A549 (cell line): Measurements from ENCODE around the gene MAML2. TPM values are rescaled to one million over a fixed set of nuclear protein-coding genes. Genes with fewer than 3 reads are reported as not detected.

Experiments
- ATAC-seq, 2 experiments: fragments of 200-7000 bp in 1 of 2; fragments of >200 bp in 1 of 2; cut with Nextera tagmentation in 1 of 2; cut with Tn5 transposase in 1 of 2; 3 replicates each; pipeline versions ENCODE4 v1.8.0 to v1.9.1; 2018 to 2020; ENCODE audit warnings: mild to moderate bottlenecking in 1 of 2, moderate library complexity in 1 of 2
- CTCF ChIA-PET: fragments of 300-600 bp; sonication (Branson Sonifier 250); formaldehyde crosslinking; extraction: SDS; loops from one replicate; lab custom pipeline; 2021; ENCODE audit warnings: antibody characterized with exemption, inconsistent platforms; lab: Yijun Ruan, JAX
- POLR2A ChIA-PET: fragments of 350-600 bp; formaldehyde crosslinking; extraction: SDS; loops from one replicate; lab custom pipeline; 2021; ENCODE audit warnings: antibody characterized with exemption, inconsistent platforms; lab: Yijun Ruan, JAX
- DNase-seq, 2 experiments: peaks; one replicate each; pipeline versions ENCODE4 v3.0.0 to v3.0.0-alpha.2; 2011 to 2016; ENCODE audit warnings: low read depth in 1 of 2, low spot score in 1 of 2
- FAIRE-seq: peaks from 2 replicates; lab custom pipeline; 2011; peaks lifted over from hg19 to GRCh38; lab: Jason Lieb, UNC
- H3K27ac ChIP-seq, 2 experiments: fragments of >200 bp; sonication (Bioruptor Twin); formaldehyde crosslinking; 3 replicates each; pipeline ENCODE4 v1.5.1; 2016 to 2017
- H3K4me1 ChIP-seq: fragments of >200 bp; sonication (Bioruptor Twin); formaldehyde crosslinking; 3 replicates; pipeline ENCODE4 v1.6.1; 2016
- H3K4me2 ChIP-seq: fragments of >200 bp; sonication (Bioruptor Twin); formaldehyde crosslinking; 3 replicates; pipeline ENCODE4 v1.6.1; 2016
- H3K4me3 ChIP-seq: fragments of >200 bp; sonication (Bioruptor Twin); formaldehyde crosslinking; 3 replicates; pipeline ENCODE4 v1.5.1; 2016
- H3K9me3 ChIP-seq: fragments of >200 bp; sonication (Bioruptor Twin); formaldehyde crosslinking; 3 replicates; pipeline ENCODE4 v1.6.1; 2016
- BHLHE40 ChIP-seq: IDR thresholded peaks from 2 replicates; pipeline ENCODE4 v1.6.1; 2012; ENCODE audit warnings: low read depth, low read length, inconsistent platforms
- CBX8 ChIP-seq: fragments of 200-600 bp; sonication (generic); IDR thresholded peaks from 2 replicates; pipeline ENCODE4 v1.6.1; 2016
- CEBPB ChIP-seq, 2 experiments: fragments of >200 bp in 1 of 2; sonication (Bioruptor Twin) in 1 of 2; formaldehyde crosslinking in 1 of 2; IDR thresholded peaks; 2 replicates each; pipeline ENCODE4 v1.6.1; 2012 to 2016
- CHD4 ChIP-seq: fragments of 200-600 bp; sonication (generic); IDR thresholded peaks from 2 replicates; pipeline ENCODE4 v1.6.1; 2016; ENCODE audit warnings: antibody characterized with exemption, mild to moderate bottlenecking, borderline replicate concordance
- CTCF ChIP-seq: fragments of >200 bp; sonication (Bioruptor Twin); formaldehyde crosslinking; IDR thresholded peaks from 3 replicates; pipeline ENCODE4 v1.5.1; 2016
- EHMT2 ChIP-seq: fragments of 200-600 bp; sonication (generic); IDR thresholded peaks from 2 replicates; pipeline ENCODE4 v1.6.1; 2016; ENCODE audit warnings: antibody characterized with exemption, low read depth, mild to moderate bottlenecking, moderate library complexity
- ESRRA ChIP-seq: fragments of 150-350 bp; IDR thresholded peaks from 2 replicates; pipeline ENCODE4 v1.6.1; 2014; ENCODE audit warnings: mild to moderate bottlenecking, low read length, borderline replicate concordance
- FOSB ChIP-seq: fragments of 250-450 bp; sonication (Bioruptor Pico); IDR thresholded peaks from 2 replicates; pipeline ENCODE4 v1.5.0; 2020; ENCODE audit warnings: mild to moderate bottlenecking, moderate library complexity
- HMGXB4 ChIP-seq: fragments of 250-450 bp; sonication (Bioruptor Pico); IDR thresholded peaks from 2 replicates; pipeline ENCODE4 v1.5.0; 2021; ENCODE audit warnings: mild to moderate bottlenecking, moderate library complexity, borderline replicate concordance
- JUN ChIP-seq, 2 experiments: fragments of >200 bp; sonication (Bioruptor Twin); formaldehyde crosslinking; IDR thresholded peaks; 2 replicates in 1 of 2; 3 replicates in 1 of 2; pipeline ENCODE4 v1.6.1; 2016 to 2017
- JUNB ChIP-seq: fragments of >200 bp; sonication (Bioruptor Twin); formaldehyde crosslinking; IDR thresholded peaks from 2 replicates; pipeline ENCODE4 v1.6.1; 2016
- NR3C1 ChIP-seq: fragments of >200 bp; sonication (Bioruptor Twin); formaldehyde crosslinking; IDR thresholded peaks from 3 replicates; pipeline ENCODE4 v1.6.1; 2017
- PHF8 ChIP-seq: fragments of 200-600 bp; sonication (generic); IDR thresholded peaks from 2 replicates; pipeline ENCODE4 v1.6.1; 2016; ENCODE audit warnings: low read depth, mild to moderate bottlenecking, antibody characterized with exemption, moderate library complexity, borderline replicate concordance
- POLR2AphosphoS2 ChIP-seq: conservative IDR thresholded peaks from 2 replicates; pipeline ENCODE4 v1.6.1; 2012; ENCODE audit warnings: low read length, improper control_type of control experiment, inconsistent platforms
- SMC3 ChIP-seq: fragments of >200 bp; sonication (Bioruptor Twin); formaldehyde crosslinking; IDR thresholded peaks from 3 replicates; pipeline ENCODE4 v1.6.1; 2018; ENCODE audit warnings: inconsistent platforms
- USF2 ChIP-seq: fragments of 450-650 bp; IDR thresholded peaks from 2 replicates; pipeline ENCODE4 v1.6.1; 2014; ENCODE audit warnings: antibody characterized with exemption
- WGBS: methylation state at CpG from one replicate; pipeline ENCODE4 v1.1.6; 2017; ENCODE audit errors: missing lambda C conversion rate; 5-methylcytosine and 5-hydroxymethylcytosine counted together
- polyA plus RNA-seq, 4 experiments: library from polyadenylated mRNA; depleted of rRNA in 3 of 4; stranded (reverse); fragments of >200 nt; fragmentation: RNase III in 1 of 4; extraction: RNeasy Plus Mini Kit Qiagen cat#74134 plus additional on column Dnase treatment in 1 of 4; gene quantifications; 2 replicates in 3 of 4; 3 replicates in 1 of 4; pipeline ENCODE4 v1.2.3, GENCODE V29; 2011 to 2017
- TF ChIP-seq, protein P1 (sequence below): fragments of >200 bp; sonication (Bioruptor Twin); formaldehyde crosslinking; IDR thresholded peaks from 2 replicates; pipeline ENCODE4 v1.6.1; 2016
- TF ChIP-seq, protein P2 (sequence below): IDR thresholded peaks from 2 replicates; pipeline ENCODE4 v1.6.1; 2012
- TF ChIP-seq, protein P3 (sequence below): fragments of 200-600 bp; sonication (generic); IDR thresholded peaks from 2 replicates; pipeline ENCODE4 v1.6.1; 2016; ENCODE audit warnings: antibody characterized with exemption, mild to moderate bottlenecking, moderate library complexity

Gene MAML2
- polyA plus RNA-seq, 2 of the 4 experiments (the other 2 are of a cell fraction) = 1.5 to 2.5 TPM

DNA sequence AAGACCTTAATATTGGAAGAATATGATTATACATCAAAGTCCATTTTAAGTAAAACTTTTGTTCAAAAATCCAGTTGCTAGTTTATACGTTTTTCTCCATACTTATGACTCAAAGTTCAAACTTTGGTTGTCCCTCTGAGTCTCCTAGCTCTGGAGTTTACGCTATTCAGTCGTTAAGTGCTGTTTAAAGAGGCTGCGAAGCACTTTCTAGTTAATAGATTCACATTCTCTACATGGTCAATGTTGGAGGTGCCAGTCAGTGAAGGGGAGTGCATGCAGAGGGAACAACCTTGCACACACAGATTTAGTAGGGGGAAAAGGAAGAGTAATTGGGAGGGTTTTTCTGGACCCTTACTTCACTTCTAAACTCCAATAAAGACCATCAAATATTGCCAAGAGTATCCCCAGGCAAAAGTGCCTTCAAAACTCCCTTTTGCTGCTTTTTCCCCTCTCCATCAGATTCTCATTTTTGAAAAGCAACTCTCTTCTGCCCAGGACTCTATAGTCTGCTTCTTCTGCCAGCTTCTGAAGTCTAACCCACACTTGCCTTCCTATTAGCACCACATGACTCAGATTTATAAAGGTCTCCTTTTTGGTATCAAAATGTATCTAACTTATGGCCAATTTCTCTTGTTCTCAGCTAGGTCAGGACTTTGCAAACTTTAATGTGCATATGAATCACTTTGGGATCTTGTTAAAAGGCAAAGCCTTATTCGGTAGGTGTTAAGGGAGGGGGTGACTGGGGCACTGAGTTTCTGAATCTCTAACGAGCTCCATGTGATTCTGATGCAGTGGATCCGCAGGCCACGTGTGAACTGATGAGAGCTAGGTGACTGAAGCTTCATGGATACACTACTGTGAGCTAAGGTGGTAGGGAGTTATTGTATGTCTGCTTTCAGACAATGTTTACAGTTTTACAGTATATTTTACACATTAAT lies 322.9 kb downstream of the MAML2 start:
- H3K4me2 ChIP-seq = no peak overlapping the region
- no peak for DNase-seq
- POLR2A ChIA-PET = no interaction called here
- no peak overlapping the region for H3K4me3 ChIP-seq
- no peak for FAIRE-seq
- CTCF ChIA-PET = interaction anchor here (0.6 to 1.1 kb wide), 2 partner anchors 25 to 199 kb away, joined by 4 read pairs; no protein-coding TSS in a partner anchor
- TF ChIP-seq, protein P1, sequence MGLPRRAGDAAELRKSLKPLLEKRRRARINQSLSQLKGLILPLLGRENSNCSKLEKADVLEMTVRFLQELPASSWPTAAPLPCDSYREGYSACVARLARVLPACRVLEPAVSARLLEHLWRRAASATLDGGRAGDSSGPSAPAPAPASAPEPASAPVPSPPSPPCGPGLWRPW = no peak
- TF ChIP-seq JUN (IDR thresholded peaks at IDR 0.05) (no peak), NR3C1 (no peak), SMC3 (no peak), HMGXB4 (CRISPR knock-in tag) (no peak), FOSB (CRISPR knock-in tag) (no peak), ESRRA (no peak)
- TF ChIP-seq, protein P2, sequence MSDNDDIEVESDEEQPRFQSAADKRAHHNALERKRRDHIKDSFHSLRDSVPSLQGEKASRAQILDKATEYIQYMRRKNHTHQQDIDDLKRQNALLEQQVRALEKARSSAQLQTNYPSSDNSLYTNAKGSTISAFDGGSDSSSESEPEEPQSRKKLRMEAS = no peak
- TF ChIP-seq, all 56 proteins: peak for 0
- H3K27ac ChIP-seq = no peak overlapping the region
- no peaks in the 10 kb centered on the region for H3K9me3 ChIP-seq
- ATAC-seq = no peak
- no peaks in the 10 kb centered on the region for H3K4me1 ChIP-seq
- WGBS = 85% methylated on average over 8 of the region's 8 CpGs

DNA sequence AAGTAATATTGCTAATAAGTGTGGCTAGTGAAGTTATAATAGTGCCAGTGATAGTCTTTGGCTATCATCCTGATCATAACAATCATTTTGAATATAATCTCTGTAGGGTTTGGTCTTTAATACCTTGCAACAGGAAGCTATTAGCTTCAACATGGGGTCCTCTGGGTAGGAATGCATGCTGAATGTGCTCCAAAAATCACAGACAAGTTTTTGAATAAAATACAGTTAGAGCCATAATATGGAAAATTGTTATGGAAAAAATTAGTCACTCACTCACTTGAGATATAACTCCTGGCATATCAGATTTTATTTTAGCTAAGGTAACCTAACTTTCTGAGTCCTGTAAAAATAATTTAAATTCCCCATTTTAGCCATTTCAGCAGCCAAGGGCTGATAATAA lies 323.7 kb downstream of the MAML2 start:
- TF ChIP-seq, protein P3, sequence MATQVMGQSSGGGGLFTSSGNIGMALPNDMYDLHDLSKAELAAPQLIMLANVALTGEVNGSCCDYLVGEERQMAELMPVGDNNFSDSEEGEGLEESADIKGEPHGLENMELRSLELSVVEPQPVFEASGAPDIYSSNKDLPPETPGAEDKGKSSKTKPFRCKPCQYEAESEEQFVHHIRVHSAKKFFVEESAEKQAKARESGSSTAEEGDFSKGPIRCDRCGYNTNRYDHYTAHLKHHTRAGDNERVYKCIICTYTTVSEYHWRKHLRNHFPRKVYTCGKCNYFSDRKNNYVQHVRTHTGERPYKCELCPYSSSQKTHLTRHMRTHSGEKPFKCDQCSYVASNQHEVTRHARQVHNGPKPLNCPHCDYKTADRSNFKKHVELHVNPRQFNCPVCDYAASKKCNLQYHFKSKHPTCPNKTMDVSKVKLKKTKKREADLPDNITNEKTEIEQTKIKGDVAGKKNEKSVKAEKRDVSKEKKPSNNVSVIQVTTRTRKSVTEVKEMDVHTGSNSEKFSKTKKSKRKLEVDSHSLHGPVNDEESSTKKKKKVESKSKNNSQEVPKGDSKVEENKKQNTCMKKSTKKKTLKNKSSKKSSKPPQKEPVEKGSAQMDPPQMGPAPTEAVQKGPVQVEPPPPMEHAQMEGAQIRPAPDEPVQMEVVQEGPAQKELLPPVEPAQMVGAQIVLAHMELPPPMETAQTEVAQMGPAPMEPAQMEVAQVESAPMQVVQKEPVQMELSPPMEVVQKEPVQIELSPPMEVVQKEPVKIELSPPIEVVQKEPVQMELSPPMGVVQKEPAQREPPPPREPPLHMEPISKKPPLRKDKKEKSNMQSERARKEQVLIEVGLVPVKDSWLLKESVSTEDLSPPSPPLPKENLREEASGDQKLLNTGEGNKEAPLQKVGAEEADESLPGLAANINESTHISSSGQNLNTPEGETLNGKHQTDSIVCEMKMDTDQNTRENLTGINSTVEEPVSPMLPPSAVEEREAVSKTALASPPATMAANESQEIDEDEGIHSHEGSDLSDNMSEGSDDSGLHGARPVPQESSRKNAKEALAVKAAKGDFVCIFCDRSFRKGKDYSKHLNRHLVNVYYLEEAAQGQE = no peak
- no peak overlapping the region for H3K4me3 ChIP-seq

DNA sequence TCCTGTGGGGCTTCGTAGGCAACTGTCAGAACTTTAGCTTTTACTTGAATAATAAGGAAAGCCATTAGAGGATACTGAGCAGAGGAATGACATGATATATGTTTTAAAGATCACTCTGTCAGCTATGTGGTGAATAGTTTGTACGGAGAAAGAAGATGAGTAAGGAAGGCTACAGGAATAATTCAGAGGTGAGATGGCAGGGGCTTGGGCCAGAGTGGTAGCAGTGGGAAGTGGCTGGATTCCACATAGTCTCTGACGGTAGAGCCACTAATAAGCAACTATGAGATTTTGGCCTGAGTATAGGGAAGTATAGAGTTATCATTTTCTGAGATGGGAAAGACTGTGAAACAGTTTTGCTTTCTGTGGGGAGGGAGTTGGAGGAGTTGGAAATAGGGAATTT lies 325.1 kb downstream of the MAML2 start:
- H3K4me2 ChIP-seq = no peak overlapping the region
- no peak overlapping the region for H3K27ac ChIP-seq
- ATAC-seq (no peak), FAIRE-seq (no peak), DNase-seq (no peak)
- WGBS = 80% methylated on average over 3 of the region's 3 CpGs
- ChIA-PET CTCF (no interaction called here), POLR2A (no interaction called here)
- H3K4me3 ChIP-seq = no peak overlapping the region
- H3K9me3 ChIP-seq = no peaks in the 10 kb centered on the region
- H3K4me1 ChIP-seq = peaks cover 17% of the 10 kb centered on the region
- TF ChIP-seq CTCF (no peak), JUNB (no peak), BHLHE40 (no peak), CEBPB (IDR thresholded peaks at IDR 0.05) (no peak), USF2 (no peak), POLR2AphosphoS2 (no peak), CHD4 (no peak), CBX8 (no peak), PHF8 (no peak), EHMT2 (no peak)
- TF ChIP-seq, protein P3 = no peak

More for the DNA sequence above, 323.7 kb downstream of the MAML2 start:
- FAIRE-seq (no peak), ATAC-seq (no peak), DNase-seq (no peak)
- Histone ChIP-seq H3K27ac (no peak overlapping the region), H3K4me2 (no peak overlapping the region), H3K9me3 (no peaks in the 10 kb centered on the region), H3K4me1 (peaks cover 4% of the 10 kb centered on the region; the same call in 2 of the 3 replicates)
- CTCF ChIA-PET = no interaction called here
- POLR2A ChIA-PET = no interaction called here
